Measurements from ENCODE around the gene RAB34.
A peak's percentile ranks its signal among the peaks of the same experiment; 100 is the strongest.

RAB34 gene

DNA sequence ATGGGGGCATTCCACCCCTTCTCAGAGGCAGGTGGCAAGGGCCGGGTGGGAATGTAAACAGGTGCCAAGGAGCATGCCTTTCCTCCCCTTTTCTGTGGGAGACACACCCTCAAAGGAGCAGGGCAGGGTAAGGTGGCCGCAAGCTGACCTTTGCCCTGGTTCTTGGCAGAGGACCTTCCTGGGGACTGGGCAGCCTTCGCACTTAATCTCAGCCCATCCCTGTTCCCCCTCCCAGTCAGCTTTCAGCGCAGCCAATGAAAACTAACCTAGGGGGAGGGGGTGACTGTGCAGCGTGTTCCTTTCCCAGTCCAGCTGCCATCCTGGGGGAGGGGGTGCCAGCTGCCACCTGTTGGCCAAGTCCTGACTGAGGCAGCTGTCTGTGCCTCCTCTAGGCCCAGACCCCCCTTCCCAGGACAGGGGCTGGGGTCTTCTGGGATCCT lies 29.0 kb upstream of the RAB34 start:
- peaks cover 33% of the 10 kb centered on the region for H3K36me3 Mint-ChIP-seq (ENCODE audit: low read depth)
- no peaks in the 10 kb centered on the region for H3K9me3 Mint-ChIP-seq
- peak overlapping the region; percentile 95 to 100 (median 99) for H3K27ac Mint-ChIP-seq
- no peaks in the 10 kb centered on the region for H3K27me3 Mint-ChIP-seq (ENCODE audit: low read depth)
- peak overlapping the region; percentile 97 to 99 (median 98) for H3K4me3 Mint-ChIP-seq
- TF ChIP-seq, protein P1, sequence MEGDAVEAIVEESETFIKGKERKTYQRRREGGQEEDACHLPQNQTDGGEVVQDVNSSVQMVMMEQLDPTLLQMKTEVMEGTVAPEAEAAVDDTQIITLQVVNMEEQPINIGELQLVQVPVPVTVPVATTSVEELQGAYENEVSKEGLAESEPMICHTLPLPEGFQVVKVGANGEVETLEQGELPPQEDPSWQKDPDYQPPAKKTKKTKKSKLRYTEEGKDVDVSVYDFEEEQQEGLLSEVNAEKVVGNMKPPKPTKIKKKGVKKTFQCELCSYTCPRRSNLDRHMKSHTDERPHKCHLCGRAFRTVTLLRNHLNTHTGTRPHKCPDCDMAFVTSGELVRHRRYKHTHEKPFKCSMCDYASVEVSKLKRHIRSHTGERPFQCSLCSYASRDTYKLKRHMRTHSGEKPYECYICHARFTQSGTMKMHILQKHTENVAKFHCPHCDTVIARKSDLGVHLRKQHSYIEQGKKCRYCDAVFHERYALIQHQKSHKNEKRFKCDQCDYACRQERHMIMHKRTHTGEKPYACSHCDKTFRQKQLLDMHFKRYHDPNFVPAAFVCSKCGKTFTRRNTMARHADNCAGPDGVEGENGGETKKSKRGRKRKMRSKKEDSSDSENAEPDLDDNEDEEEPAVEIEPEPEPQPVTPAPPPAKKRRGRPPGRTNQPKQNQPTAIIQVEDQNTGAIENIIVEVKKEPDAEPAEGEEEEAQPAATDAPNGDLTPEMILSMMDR (IDR thresholded peaks at IDR 0.05; ENCODE audit: unreplicated experiment in 3 of 3), result no peak
- peaks cover 34% of the 10 kb centered on the region for H3K4me1 Mint-ChIP-seq

DNA sequence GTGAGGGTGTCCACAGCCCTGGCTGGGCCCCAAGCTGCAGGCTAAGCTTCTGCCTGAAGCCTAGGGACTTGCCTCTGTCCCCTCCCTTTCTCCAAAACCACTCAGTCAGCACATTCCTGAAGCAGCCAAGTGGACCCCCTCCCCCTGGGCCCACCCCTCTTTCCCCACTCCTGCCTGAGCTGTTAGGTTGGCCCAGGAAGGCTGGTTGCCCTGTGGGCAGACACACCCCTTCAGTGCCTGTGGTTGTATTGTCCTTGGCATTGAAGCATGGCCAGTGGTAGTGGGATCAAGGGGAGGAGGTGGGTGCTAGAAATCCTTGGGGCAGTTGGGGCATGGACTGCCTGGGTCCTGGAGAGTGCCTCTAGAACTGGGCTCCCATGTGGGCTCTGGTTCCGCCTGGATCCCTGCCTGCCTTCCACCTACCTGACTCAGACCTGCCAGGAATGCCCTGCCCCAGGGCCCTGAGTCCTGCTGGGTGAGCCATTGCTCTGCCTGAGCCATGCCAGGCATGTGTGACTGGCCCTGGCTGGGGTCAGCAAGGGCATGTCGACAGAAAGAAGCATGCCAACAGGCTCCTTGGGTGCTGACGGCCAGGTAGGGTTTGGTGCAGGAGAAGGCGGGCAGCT lies 28.2 kb upstream of the RAB34 start:
- H3K36me3 Mint-ChIP-seq (ENCODE audit: low read depth), result peaks cover 31% of the 10 kb centered on the region
- peak overlapping the region; percentile 95 to 100 (median 99) for H3K27ac Mint-ChIP-seq
- peaks cover 34% of the 10 kb centered on the region for H3K4me1 Mint-ChIP-seq
- no peaks in the 10 kb centered on the region for H3K9me3 Mint-ChIP-seq
- TF ChIP-seq, protein P1 (IDR thresholded peaks at IDR 0.05; ENCODE audit: unreplicated experiment in 3 of 3), result no peak
- no peaks in the 10 kb centered on the region for H3K27me3 Mint-ChIP-seq (ENCODE audit: low read depth)
- peak overlapping the region; percentile 97 to 99 (median 98) for H3K4me3 Mint-ChIP-seq

DNA sequence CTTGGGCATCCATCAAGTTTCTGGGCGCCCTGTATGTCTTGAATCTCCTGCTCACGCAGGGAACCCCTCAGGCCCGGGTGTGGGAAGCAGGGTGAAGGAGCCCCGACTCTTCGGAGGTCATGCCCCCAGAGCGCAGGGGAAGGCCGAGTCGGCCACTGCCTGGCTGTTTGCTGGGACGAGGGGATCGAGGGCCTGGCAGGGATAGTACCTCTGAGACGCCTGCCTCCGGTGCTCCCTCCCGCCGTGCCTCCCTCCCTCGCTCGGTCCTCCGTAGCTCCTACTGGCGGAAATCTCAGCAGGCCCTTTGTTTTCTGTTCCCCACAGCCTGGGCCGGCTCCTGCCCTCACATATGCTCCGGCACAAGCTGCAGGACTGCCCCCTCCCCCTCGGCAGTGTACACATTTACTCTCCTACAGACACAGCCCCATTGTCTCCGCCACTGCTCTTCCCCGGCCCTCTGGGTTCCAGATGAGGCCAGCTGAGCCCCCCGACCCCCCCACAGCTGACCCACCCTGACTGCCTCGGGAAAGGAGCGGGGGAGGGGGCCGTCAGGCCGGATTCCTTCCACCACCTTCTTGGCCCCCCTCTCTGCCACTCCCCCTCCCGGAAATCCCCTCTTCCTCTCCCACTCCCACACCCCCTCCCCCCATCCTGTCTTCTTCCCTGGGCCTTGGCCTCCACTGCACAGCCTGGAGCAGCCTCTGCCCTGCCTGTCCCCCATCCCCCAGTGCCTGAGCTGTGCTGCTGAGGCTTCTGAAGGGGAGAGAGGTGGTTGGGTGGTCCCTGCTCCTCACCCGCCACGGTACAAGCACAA lies 27.5 kb upstream of the RAB34 start:
- Mint-ChIP-seq H3K4me1 (peaks cover 31% of the 10 kb centered on the region), H3K27me3 (ENCODE audit: low read depth) (no peaks in the 10 kb centered on the region), H3K9me3 (no peaks in the 10 kb centered on the region), H3K4me3 (peak overlapping the region; percentile 97 to 99 (median 98)), H3K27ac (peak overlapping the region; percentile 95 to 100 (median 99)), H3K36me3 (ENCODE audit: low read depth) (peaks cover 24% of the 10 kb centered on the region)
- TF ChIP-seq, protein P1 (IDR thresholded peaks at IDR 0.05; ENCODE audit: unreplicated experiment in 3 of 3), result no peak

DNA sequence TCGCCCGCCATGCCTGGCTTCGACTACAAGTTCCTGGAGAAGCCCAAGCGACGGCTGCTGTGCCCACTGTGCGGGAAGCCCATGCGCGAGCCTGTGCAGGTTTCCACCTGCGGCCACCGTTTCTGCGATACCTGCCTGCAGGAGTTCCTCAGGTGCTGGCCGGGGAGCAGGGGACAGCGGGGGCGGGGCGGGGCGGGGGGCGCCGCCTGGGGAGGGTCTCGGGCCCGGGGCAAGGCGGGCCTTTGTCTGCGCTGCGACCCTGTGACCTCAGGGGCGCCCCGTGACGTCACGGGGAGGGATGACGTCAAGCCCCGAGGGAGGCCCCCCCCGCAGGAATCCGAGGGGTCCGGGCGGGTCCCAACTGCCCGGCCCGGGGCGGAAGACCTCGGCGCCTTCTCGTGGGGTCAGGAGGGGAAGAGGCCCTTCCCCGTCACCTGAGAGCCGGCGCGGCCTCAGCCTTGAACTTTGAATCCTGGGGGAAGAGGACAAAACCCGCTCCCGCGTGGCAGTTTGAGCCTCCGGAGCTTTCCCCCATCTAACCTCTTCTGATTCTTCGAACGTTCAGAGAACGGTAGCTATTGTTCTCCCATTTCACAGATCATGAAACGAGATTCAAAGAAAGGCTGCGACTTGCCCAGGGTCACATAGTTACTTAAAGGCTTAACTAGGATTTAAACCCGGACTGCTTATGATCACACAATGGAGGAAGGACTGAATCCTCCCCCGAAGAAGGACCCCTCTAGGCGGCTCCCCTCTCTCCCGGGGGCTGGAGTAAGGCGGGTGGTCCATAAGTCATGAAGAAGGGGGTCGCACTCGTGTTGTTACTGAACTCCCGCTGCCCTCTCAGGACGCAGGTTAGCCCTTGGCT lies 26.7 kb upstream of the RAB34 start:
- no peaks in the 10 kb centered on the region for H3K27me3 Mint-ChIP-seq (ENCODE audit: low read depth)
- H3K36me3 Mint-ChIP-seq (ENCODE audit: low read depth), result peaks cover 21% of the 10 kb centered on the region

More for the DNA sequence above, 26.7 kb upstream of the RAB34 start:
- TF ChIP-seq, protein P1 (IDR thresholded peaks at IDR 0.05; ENCODE audit: unreplicated experiment in 3 of 3), result no peak
- H3K4me3 Mint-ChIP-seq, result peak overlapping the region; percentile 97 to 99 (median 98)
- H3K27ac Mint-ChIP-seq, result peak overlapping the region; percentile 95 to 100 (median 99)
- no peaks in the 10 kb centered on the region for H3K9me3 Mint-ChIP-seq
- peaks cover 28% of the 10 kb centered on the region for H3K4me1 Mint-ChIP-seq
